ENCODE results near the gene DUSP22. TPM values are rescaled to one million over a fixed set of nuclear protein-coding genes. Genes with fewer than 3 reads are reported as not detected.
A peak's percentile ranks its signal among the peaks of the same experiment; 100 is the strongest.
"Not testable (repeated sequence)": the region's sequence is repeated elsewhere in the genome, so short reads cannot be mapped to it uniquely, and the experiment has no call there.

The DUSP22 gene
- total RNA-seq, 1 donor from 2014 or later: 61.2 TPM

- no peak for ATAC-seq
- H3K27me3 ChIP-seq: no peaks in the 10 kb centered on the region
- no peak overlapping the region for H3K27ac ChIP-seq
- no peak overlapping the region for H3K4me3 ChIP-seq
- TF ChIP-seq CTCF (IDR thresholded peaks at IDR 0.05): no peak
- intact Hi-C loops (cut with DNase I): no loop called here
- peak; percentile 49 for DNase-seq
- no peaks in the 10 kb centered on the region for H3K36me3 ChIP-seq
- no peaks in the 10 kb centered on the region for H3K9me3 ChIP-seq
- peaks cover 4% of the 10 kb centered on the region for H3K4me1 ChIP-seq
Measured at GRCh38 chr6:322259-322930, 30.1 kb downstream of the DUSP22 start.

GRCh38 chr6:322940-323729, 30.8 kb downstream of the DUSP22 start:
- no peak overlapping the region for H3K27ac ChIP-seq
- intact Hi-C loops (cut with DNase I): no loop called here
- H3K4me1 ChIP-seq: peaks cover 11% of the 10 kb centered on the region
- no peak overlapping the region for H3K4me3 ChIP-seq
- ATAC-seq (peak; percentile 3), DNase-seq (peak; percentile 60)
- TF ChIP-seq CTCF (IDR thresholded peaks at IDR 0.05): no peak
- no peaks in the 10 kb centered on the region for H3K9me3 ChIP-seq
- H3K27me3 ChIP-seq: no peaks in the 10 kb centered on the region
- no peaks in the 10 kb centered on the region for H3K36me3 ChIP-seq

DNA sequence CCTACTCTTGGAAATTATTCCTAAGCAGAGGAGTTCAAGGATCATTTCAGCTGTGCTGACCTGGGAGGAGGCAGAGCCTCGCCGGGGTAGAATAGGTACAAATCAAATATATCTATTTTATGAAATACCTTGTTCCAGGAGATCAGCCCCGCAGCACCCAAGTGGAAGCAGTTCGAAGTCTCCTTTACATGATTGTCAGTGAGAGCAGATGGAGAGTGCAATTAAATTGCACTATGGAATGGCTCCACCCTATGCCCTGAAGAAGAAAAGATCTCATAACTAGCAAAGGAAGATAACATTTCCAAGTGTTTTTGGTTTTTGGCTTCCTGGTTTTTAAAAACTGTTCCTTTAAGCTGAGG, 31.4 kb downstream of the DUSP22 start:
- H3K27me3 ChIP-seq: no peaks in the 10 kb centered on the region
- no peak overlapping the region for H3K4me3 ChIP-seq
- no peaks in the 10 kb centered on the region for H3K36me3 ChIP-seq
- ATAC-seq (no peak), DNase-seq (no peak)
- no peak for TF ChIP-seq CTCF (IDR thresholded peaks at IDR 0.05)
- H3K27ac ChIP-seq: no peak overlapping the region
- H3K9me3 ChIP-seq: no peaks in the 10 kb centered on the region
- peaks cover 15% of the 10 kb centered on the region for H3K4me1 ChIP-seq
- intact Hi-C loops (cut with DNase I): no loop called here

DNA sequence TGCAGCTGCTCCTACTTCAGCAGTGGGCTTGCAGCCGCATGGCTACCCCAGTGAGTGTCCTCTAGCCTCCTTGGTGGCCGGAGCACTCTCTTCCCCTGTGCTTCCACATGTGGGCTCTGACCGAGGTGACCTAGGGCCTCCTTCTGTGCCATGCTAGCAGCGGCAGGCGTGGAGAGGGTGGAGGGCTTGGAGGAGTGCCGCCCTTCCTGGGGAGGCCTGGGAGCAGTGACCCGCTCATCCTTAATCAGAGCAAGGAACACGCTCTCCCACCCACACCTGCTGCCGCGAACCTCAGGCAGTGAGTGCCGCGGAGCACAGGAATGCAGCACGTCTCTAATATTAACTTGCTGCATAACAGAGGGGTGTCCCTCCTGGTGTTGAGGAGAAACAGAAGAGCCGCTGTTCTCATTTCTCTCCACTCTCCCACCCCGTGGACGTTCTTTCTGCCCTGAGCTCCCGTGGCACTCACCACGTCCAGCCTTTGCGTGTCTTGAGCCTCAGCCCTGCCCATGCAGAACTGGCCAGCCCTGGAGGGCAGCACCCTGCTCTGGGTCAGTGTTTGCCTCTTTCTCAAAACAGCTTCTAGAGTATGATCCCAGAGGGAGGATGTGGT, 31.9 kb downstream of the DUSP22 start:
- ATAC-seq (peak; percentile 15), DNase-seq (peak; percentile 66)
- Histone ChIP-seq H3K9me3 (no peaks in the 10 kb centered on the region), H3K27ac (no peak overlapping the region), H3K4me1 (peaks cover 15% of the 10 kb centered on the region), H3K4me3 (no peak overlapping the region), H3K36me3 (no peaks in the 10 kb centered on the region), H3K27me3 (no peaks in the 10 kb centered on the region)
- intact Hi-C loops (cut with DNase I): no loop called here
- TF ChIP-seq CTCF (IDR thresholded peaks at IDR 0.05): no peak

- H3K27me3 ChIP-seq: no peaks in the 10 kb centered on the region
- ATAC-seq (no peak), DNase-seq (peak; percentile 70)
- no peak overlapping the region for H3K4me3 ChIP-seq
- no peak for TF ChIP-seq CTCF (IDR thresholded peaks at IDR 0.05)
- intact Hi-C loops (cut with DNase I): no loop called here
- H3K27ac ChIP-seq: no peak overlapping the region
- H3K4me1 ChIP-seq: peaks cover 15% of the 10 kb centered on the region
- H3K36me3 ChIP-seq: no peaks in the 10 kb centered on the region
- H3K9me3 ChIP-seq: no peaks in the 10 kb centered on the region
Measured at GRCh38 chr6:324729-325125, 32.4 kb downstream of the DUSP22 start.

DNA sequence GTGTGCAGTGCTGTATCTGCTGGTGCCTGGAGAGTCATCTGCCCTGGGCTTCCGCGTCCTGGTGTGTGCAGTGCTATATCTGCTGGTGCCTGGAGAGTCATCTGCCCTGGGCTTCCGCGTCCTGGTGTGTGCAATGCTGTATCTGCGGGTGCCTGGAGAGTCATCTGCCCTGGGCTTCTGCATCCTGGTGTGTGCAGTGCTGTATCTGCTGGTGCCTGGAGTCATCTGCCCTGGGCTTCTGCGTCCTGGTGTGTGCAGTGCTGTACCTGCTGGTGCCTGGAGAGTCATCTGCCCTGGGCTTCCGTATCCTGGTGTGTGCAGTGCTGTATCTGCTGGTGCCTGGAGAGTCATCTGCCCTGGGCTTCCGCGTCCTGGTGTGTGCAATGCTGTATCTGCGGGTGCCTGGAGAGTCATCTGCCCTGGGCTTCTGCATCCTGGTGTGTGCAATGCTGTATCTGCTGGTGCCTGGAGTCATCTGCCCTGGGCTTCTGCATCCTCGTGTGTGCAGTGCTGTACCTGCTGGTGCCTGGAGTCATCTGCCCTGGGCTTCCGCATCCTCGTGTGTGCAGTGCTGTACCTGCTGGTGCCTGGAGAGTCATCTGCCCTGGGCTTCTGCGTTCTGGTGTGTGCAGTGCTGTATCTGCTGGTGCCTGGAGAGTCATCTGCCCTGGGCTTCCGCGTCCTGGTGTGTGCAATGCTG, 33.0 kb downstream of the DUSP22 start:
- ATAC-seq; H3K9me3 ChIP-seq; H3K36me3 ChIP-seq; intact Hi-C loops (cut with DNase I); H3K27me3 ChIP-seq; H3K27ac ChIP-seq; H3K4me3 ChIP-seq: not testable (repeated sequence)
- peaks cover 15% of the 10 kb centered on the region for H3K4me1 ChIP-seq
- DNase-seq: peak; percentile 65

DNA sequence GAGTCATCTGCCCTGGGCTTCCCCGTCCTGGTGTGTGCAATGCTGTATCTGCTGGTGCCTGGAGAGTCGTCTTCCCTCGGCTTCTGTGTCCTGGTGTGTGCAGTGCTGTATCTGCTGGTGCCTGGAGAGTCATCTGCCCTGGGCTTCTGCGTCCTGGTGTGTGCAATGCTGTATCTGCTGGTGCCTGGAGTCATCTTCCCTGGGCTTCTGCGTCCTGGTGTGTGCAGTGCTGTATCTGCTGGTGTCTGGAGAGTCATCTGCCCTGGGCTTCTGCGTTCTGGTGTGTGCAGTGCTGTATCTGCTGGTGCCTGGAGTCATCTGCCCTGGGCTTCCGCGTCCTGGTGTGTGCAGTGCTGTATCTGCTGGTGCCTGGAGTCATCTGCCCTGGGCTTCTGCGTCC, 33.8 kb downstream of the DUSP22 start:
- H3K27ac ChIP-seq; ATAC-seq; intact Hi-C loops (cut with DNase I); H3K36me3 ChIP-seq; H3K9me3 ChIP-seq; H3K4me3 ChIP-seq; H3K27me3 ChIP-seq: not testable (repeated sequence)
- DNase-seq: peak; percentile 61
- peaks cover 15% of the 10 kb centered on the region for H3K4me1 ChIP-seq
